ENCODE results near the gene SVIL. TPM values are rescaled to one million over a fixed set of nuclear protein-coding genes. Genes with fewer than 3 reads are reported as not detected.

SVIL gene
- total RNA-seq, 1 donor: 36.9 TPM

GRCh38 chr10:29431711-29432110 is 203.1 kb downstream of the SVIL start:
- H2AFZ ChIP-seq (ENCODE audit: low read length): no peak overlapping the region
- H3K4me3 ChIP-seq (ENCODE audit: insufficient read depth, low read length): no peak overlapping the region
- peaks cover 3% of the 10 kb centered on the region for H3K36me3 ChIP-seq (ENCODE audit: insufficient read depth, low read length)
- H3K79me2 ChIP-seq (ENCODE audit: insufficient read depth, low read length): peaks cover 66% of the 10 kb centered on the region
- H3K4me2 ChIP-seq (ENCODE audit: insufficient read depth, low read length): no peak overlapping the region
- no peak overlapping the region for H3K27ac ChIP-seq (ENCODE audit: low read depth, low read length)
- no peaks in the 10 kb centered on the region for H3K9me3 ChIP-seq (ENCODE audit: low read depth, low read length)
- no peak for DNase-seq (ENCODE audit: insufficient read length, low spot score, missing footprints)
- no peak for TF ChIP-seq CTCF (IDR thresholded peaks at IDR 0.05; ENCODE audit: extremely low read depth, low read depth, low read length)
- H3K27me3 ChIP-seq (ENCODE audit: insufficient read depth, low read length): no peaks in the 10 kb centered on the region
- peaks cover 8% of the 10 kb centered on the region for H3K4me1 ChIP-seq (ENCODE audit: insufficient read depth, low read length)
- peaks cover 34% of the 10 kb centered on the region for H4K20me1 ChIP-seq (ENCODE audit: insufficient read depth, low read length)

GRCh38 chr10:29430101-29430500 is 204.7 kb downstream of the SVIL start:
- no peak for DNase-seq (ENCODE audit: insufficient read length, low spot score, missing footprints)
- H3K4me2 ChIP-seq (ENCODE audit: insufficient read depth, low read length): no peak overlapping the region
- no peak overlapping the region for H2AFZ ChIP-seq (ENCODE audit: low read length)
- peaks cover 68% of the 10 kb centered on the region for H3K79me2 ChIP-seq (ENCODE audit: insufficient read depth, low read length)
- H3K4me3 ChIP-seq (ENCODE audit: insufficient read depth, low read length): no peak overlapping the region
- H3K4me1 ChIP-seq (ENCODE audit: insufficient read depth, low read length): peaks cover 1% of the 10 kb centered on the region
- H3K9me3 ChIP-seq (ENCODE audit: low read depth, low read length): no peaks in the 10 kb centered on the region
- no peak overlapping the region for H3K27ac ChIP-seq (ENCODE audit: low read depth, low read length)
- TF ChIP-seq CTCF (IDR thresholded peaks at IDR 0.05; ENCODE audit: extremely low read depth, low read depth, low read length): no peak
- peaks cover 8% of the 10 kb centered on the region for H3K36me3 ChIP-seq (ENCODE audit: insufficient read depth, low read length)
- peaks cover 34% of the 10 kb centered on the region for H4K20me1 ChIP-seq (ENCODE audit: insufficient read depth, low read length)
- H3K27me3 ChIP-seq (ENCODE audit: insufficient read depth, low read length): no peaks in the 10 kb centered on the region

DNA sequence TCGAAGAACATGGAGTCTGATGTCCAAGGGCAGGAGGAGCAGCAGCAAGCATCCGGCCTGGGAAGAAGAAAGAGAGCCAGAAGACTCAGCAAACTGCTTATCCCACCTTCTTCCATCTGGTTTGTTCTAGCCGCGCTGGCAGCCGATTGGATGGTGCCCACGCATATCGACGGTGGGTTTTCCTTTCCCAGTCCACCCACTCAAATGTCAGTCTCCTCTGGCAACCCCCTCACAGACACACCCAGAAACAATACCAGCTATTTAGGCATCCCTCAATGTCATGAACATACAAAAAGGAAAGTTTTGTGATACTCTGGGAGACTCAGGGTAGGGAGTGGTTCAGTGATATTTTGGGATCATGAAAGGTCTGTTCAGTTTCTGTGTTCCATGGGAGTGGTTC is 206.3 kb downstream of the SVIL start:
- no peak for TF ChIP-seq CTCF (IDR thresholded peaks at IDR 0.05; ENCODE audit: extremely low read depth, low read depth, low read length)

DNA sequence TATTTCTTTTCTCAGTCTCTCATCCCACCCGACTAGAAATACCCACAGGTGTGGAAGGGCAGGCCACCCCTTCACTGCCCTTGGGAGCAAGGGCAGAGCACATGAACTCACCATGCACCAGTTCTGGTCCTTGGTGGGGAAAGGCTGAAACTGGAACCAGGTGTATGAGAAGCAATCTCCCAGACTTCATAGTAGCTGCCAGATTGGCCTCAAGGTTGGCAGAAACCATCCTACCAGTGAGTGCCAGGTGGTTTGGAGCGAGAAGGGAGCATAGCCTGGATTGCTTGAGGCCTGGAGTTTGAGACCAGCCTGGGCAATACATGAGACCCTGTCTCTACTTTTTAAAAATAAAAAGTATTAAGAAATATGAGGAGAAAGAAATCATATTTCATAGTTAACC is 207.1 kb downstream of the SVIL start:
- H3K4me3 ChIP-seq (ENCODE audit: insufficient read depth, low read length): no peak overlapping the region
- H2AFZ ChIP-seq (ENCODE audit: low read length): no peak overlapping the region
- H3K9me3 ChIP-seq (ENCODE audit: low read depth, low read length): no peaks in the 10 kb centered on the region
- peaks cover 43% of the 10 kb centered on the region for H4K20me1 ChIP-seq (ENCODE audit: insufficient read depth, low read length)
- no peak for DNase-seq (ENCODE audit: insufficient read length, low spot score, missing footprints)
- no peak overlapping the region for H3K27ac ChIP-seq (ENCODE audit: low read depth, low read length)
- peaks cover 16% of the 10 kb centered on the region for H3K36me3 ChIP-seq (ENCODE audit: insufficient read depth, low read length)
- no peaks in the 10 kb centered on the region for H3K4me1 ChIP-seq (ENCODE audit: insufficient read depth, low read length)
- H3K4me2 ChIP-seq (ENCODE audit: insufficient read depth, low read length): no peak overlapping the region
- TF ChIP-seq CTCF (IDR thresholded peaks at IDR 0.05; ENCODE audit: extremely low read depth, low read depth, low read length): no peak
- no peaks in the 10 kb centered on the region for H3K27me3 ChIP-seq (ENCODE audit: insufficient read depth, low read length)
- H3K79me2 ChIP-seq (ENCODE audit: insufficient read depth, low read length): peaks cover 64% of the 10 kb centered on the region

More for the DNA sequence above, 206.3 kb downstream of the SVIL start:
- H3K4me3 ChIP-seq (ENCODE audit: insufficient read depth, low read length): no peak overlapping the region
- H3K36me3 ChIP-seq (ENCODE audit: insufficient read depth, low read length): peaks cover 16% of the 10 kb centered on the region
- no peak overlapping the region for H2AFZ ChIP-seq (ENCODE audit: low read length)
- H3K9me3 ChIP-seq (ENCODE audit: low read depth, low read length): no peaks in the 10 kb centered on the region
- peaks cover 42% of the 10 kb centered on the region for H4K20me1 ChIP-seq (ENCODE audit: insufficient read depth, low read length)
- H3K27ac ChIP-seq (ENCODE audit: low read depth, low read length): no peak overlapping the region
- peaks cover 67% of the 10 kb centered on the region for H3K79me2 ChIP-seq (ENCODE audit: insufficient read depth, low read length)
- H3K4me1 ChIP-seq (ENCODE audit: insufficient read depth, low read length): no peaks in the 10 kb centered on the region
- DNase-seq (ENCODE audit: insufficient read length, low spot score, missing footprints): no peak
- H3K4me2 ChIP-seq (ENCODE audit: insufficient read depth, low read length): no peak overlapping the region
- no peaks in the 10 kb centered on the region for H3K27me3 ChIP-seq (ENCODE audit: insufficient read depth, low read length)
